ENCODE data around the gene BTRC.

GRCh38 chr10:101558204-101558603, 204.2 kb downstream of the BTRC start:
- TF ChIP-seq CTCF (IDR thresholded peaks at IDR 0.05) (no peak), POLR2A (IDR thresholded peaks at IDR 0.05) (no peak)
